ENCODE measurements around the gene PCDHGA3.

The PCDHGA3 gene

GRCh38 chr5:141355641-141356040 is 12.0 kb downstream of the PCDHGA3 start:
- H3K27me3 ChIP-seq (ENCODE audit: insufficient read depth, low read depth, severe bottlenecking) = no peaks in the 10 kb centered on the region
- TF ChIP-seq, protein P1, sequence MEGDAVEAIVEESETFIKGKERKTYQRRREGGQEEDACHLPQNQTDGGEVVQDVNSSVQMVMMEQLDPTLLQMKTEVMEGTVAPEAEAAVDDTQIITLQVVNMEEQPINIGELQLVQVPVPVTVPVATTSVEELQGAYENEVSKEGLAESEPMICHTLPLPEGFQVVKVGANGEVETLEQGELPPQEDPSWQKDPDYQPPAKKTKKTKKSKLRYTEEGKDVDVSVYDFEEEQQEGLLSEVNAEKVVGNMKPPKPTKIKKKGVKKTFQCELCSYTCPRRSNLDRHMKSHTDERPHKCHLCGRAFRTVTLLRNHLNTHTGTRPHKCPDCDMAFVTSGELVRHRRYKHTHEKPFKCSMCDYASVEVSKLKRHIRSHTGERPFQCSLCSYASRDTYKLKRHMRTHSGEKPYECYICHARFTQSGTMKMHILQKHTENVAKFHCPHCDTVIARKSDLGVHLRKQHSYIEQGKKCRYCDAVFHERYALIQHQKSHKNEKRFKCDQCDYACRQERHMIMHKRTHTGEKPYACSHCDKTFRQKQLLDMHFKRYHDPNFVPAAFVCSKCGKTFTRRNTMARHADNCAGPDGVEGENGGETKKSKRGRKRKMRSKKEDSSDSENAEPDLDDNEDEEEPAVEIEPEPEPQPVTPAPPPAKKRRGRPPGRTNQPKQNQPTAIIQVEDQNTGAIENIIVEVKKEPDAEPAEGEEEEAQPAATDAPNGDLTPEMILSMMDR (IDR thresholded peaks at IDR 0.05; ENCODE audit: low read depth, low read length) = no peak
- no peaks in the 10 kb centered on the region for H3K36me3 ChIP-seq
- H3K9me3 ChIP-seq (ENCODE audit: severe bottlenecking) = peaks cover 24% of the 10 kb centered on the region
- DNase-seq = no peak
- H3K27ac ChIP-seq = no peak overlapping the region
- H3K4me3 ChIP-seq (ENCODE audit: low read depth, low read length) = no peak overlapping the region

GRCh38 chr5:141356133-141356532 is 12.5 kb downstream of the PCDHGA3 start:
- H3K4me3 ChIP-seq (ENCODE audit: low read depth, low read length) = no peak overlapping the region
- no peak for DNase-seq
- H3K27ac ChIP-seq = no peak overlapping the region
- no peaks in the 10 kb centered on the region for H3K36me3 ChIP-seq
- H3K9me3 ChIP-seq (ENCODE audit: severe bottlenecking) = peaks cover 23% of the 10 kb centered on the region
- TF ChIP-seq, protein P1 (IDR thresholded peaks at IDR 0.05; ENCODE audit: low read depth, low read length) = no peak
- H3K27me3 ChIP-seq (ENCODE audit: insufficient read depth, low read depth, severe bottlenecking) = no peaks in the 10 kb centered on the region

GRCh38 chr5:141356950-141357349 is 13.3 kb downstream of the PCDHGA3 start:
- TF ChIP-seq, protein P1 (IDR thresholded peaks at IDR 0.05; ENCODE audit: low read depth, low read length) = no peak
- H3K4me3 ChIP-seq (ENCODE audit: low read depth, low read length) = no peak overlapping the region
- no peak for DNase-seq
- H3K9me3 ChIP-seq (ENCODE audit: severe bottlenecking) = peaks cover 26% of the 10 kb centered on the region
- H3K36me3 ChIP-seq = no peaks in the 10 kb centered on the region
- H3K27ac ChIP-seq = no peak overlapping the region
- H3K27me3 ChIP-seq (ENCODE audit: insufficient read depth, low read depth, severe bottlenecking) = no peaks in the 10 kb centered on the region

- Histone ChIP-seq H3K27ac (no peak within 1 kb of the TSS), H3K4me3 (ENCODE audit: low read depth, low read length) (no peak within 1 kb of the TSS), H3K36me3 (no peaks in the 10 kb centered on the region), H3K9me3 (ENCODE audit: severe bottlenecking) (peaks cover 23% of the 10 kb centered on the region), H3K27me3 (ENCODE audit: insufficient read depth, low read depth, severe bottlenecking) (no peaks in the 10 kb centered on the region)
- TF ChIP-seq, protein P1 (IDR thresholded peaks at IDR 0.05; ENCODE audit: low read depth, low read length) = 0 out of 2 replicates have a peak, but pooled peaks have one; percentile 2
- no peak for DNase-seq
Observed at GRCh38 chr5:141359790-141360426, 16.3 kb downstream of the PCDHGA3 start, which contains the start of gene PCDHGB2. Gene PCDHGB2, plus strand, starts transcription at chr5:141359994. Its CDS starts 142 bp downstream, at chr5:141360136.

GRCh38 chr5:141360685-141361084 is 17.1 kb downstream of the PCDHGA3 start:
- Histone ChIP-seq H3K27me3 (ENCODE audit: insufficient read depth, low read depth, severe bottlenecking) (no peaks in the 10 kb centered on the region), H3K9me3 (ENCODE audit: severe bottlenecking) (peaks cover 23% of the 10 kb centered on the region), H3K4me3 (ENCODE audit: low read depth, low read length) (no peak overlapping the region), H3K27ac (no peak overlapping the region), H3K36me3 (no peaks in the 10 kb centered on the region)
- TF ChIP-seq, protein P1 (IDR thresholded peaks at IDR 0.05; ENCODE audit: low read depth, low read length) = no peak
- DNase-seq = no peak

- no peaks in the 10 kb centered on the region for H3K36me3 ChIP-seq
- peaks cover 20% of the 10 kb centered on the region for H3K9me3 ChIP-seq (ENCODE audit: severe bottlenecking)
- no peak for DNase-seq
- no peaks in the 10 kb centered on the region for H3K27me3 ChIP-seq (ENCODE audit: insufficient read depth, low read depth, severe bottlenecking)
- TF ChIP-seq, protein P1 (IDR thresholded peaks at IDR 0.05; ENCODE audit: low read depth, low read length) = no peak
- H3K27ac ChIP-seq = no peak overlapping the region
- H3K4me3 ChIP-seq (ENCODE audit: low read depth, low read length) = no peak overlapping the region
Observed at GRCh38 chr5:141362719-141363118, 19.1 kb downstream of the PCDHGA3 start.
